ENCODE measurements around the gene TCF4. TPM values are rescaled to one million over a fixed set of nuclear protein-coding genes. Genes with fewer than 3 reads are reported as not detected.

Gene TCF4
- total RNA-seq, 6 donors from 2014 or later = 70.6 to 115 (median 92.4) TPM

- ATAC-seq (ENCODE audit: low FRiP score in 2 of 2) (no peak), DNase-seq (no peak)
- H3K36me3 ChIP-seq = no peaks in the 10 kb centered on the region
- H3K27me3 ChIP-seq = no peaks in the 10 kb centered on the region
- 91 to 94% methylated on average over 6 of the region's 6 CpGs for WGBS, 2 donors
- H3K9me3 ChIP-seq = no peaks in the 10 kb centered on the region
- no peak overlapping the region for H3K27ac ChIP-seq
- no peaks in the 10 kb centered on the region for H3K4me1 ChIP-seq
- TF ChIP-seq EP300 (IDR thresholded peaks at IDR 0.05) (no peak), POLR2AphosphoS5 (IDR thresholded peaks at IDR 0.05) (no peak), POLR2A (IDR thresholded peaks at IDR 0.05) (no peak), CTCF (IDR thresholded peaks at IDR 0.05) (no peak)
- no peak overlapping the region for H3K4me3 ChIP-seq
Observed at GRCh38 chr18:55609160-55609825, 21.3 kb upstream of the TCF4 start.

GRCh38 chr18:55608497-55608896 lies 20.5 kb upstream of the TCF4 start:
- Histone ChIP-seq H3K27me3 (no peaks in the 10 kb centered on the region), H3K4me1 (no peaks in the 10 kb centered on the region), H3K27ac (no peak overlapping the region), H3K4me3 (no peak overlapping the region), H3K36me3 (no peaks in the 10 kb centered on the region), H3K9me3 (no peaks in the 10 kb centered on the region)
- WGBS, 2 donors = 95% methylated on average over 4 of the region's 4 CpGs
- DNase-seq (no peak), ATAC-seq (ENCODE audit: low FRiP score in 2 of 2) (no peak)
- no peak for TF ChIP-seq POLR2A (IDR thresholded peaks at IDR 0.05)

- H3K9me3 ChIP-seq = no peaks in the 10 kb centered on the region
- H3K4me1 ChIP-seq = no peaks in the 10 kb centered on the region
- no peaks in the 10 kb centered on the region for H3K27me3 ChIP-seq
- no peaks in the 10 kb centered on the region for H3K36me3 ChIP-seq
- H3K27ac ChIP-seq = no peak overlapping the region
- TF ChIP-seq EP300 (IDR thresholded peaks at IDR 0.05) (no peak), POLR2AphosphoS5 (IDR thresholded peaks at IDR 0.05) (no peak), CTCF (IDR thresholded peaks at IDR 0.05) (no peak), POLR2A (IDR thresholded peaks at IDR 0.05) (no peak)
- ATAC-seq (ENCODE audit: low FRiP score in 2 of 2) (no peak), DNase-seq (no peak)
- H3K4me3 ChIP-seq = no peak overlapping the region
- 81 to 86% methylated on average over 2 of the region's 2 CpGs for whole genome bisulfite sequencing, 2 donors
Observed at GRCh38 chr18:55607773-55608172, 19.8 kb upstream of the TCF4 start.

- Histone ChIP-seq H3K27ac (no peak overlapping the region), H3K4me3 (no peak overlapping the region), H3K27me3 (no peaks in the 10 kb centered on the region), H3K4me1 (no peaks in the 10 kb centered on the region), H3K36me3 (no peaks in the 10 kb centered on the region), H3K9me3 (no peaks in the 10 kb centered on the region)
- DNase-seq = no peak
- 77 to 81% methylated on average over 7 of the region's 7 CpGs for WGBS, 2 donors
- ATAC-seq (ENCODE audit: low FRiP score in 2 of 2) = no peak
- TF ChIP-seq POLR2A (IDR thresholded peaks at IDR 0.05) = no peak
- no peak for TF ChIP-seq EP300 (IDR thresholded peaks at IDR 0.05)
- no peak for TF ChIP-seq POLR2AphosphoS5 (IDR thresholded peaks at IDR 0.05)
- TF ChIP-seq CTCF (IDR thresholded peaks at IDR 0.05) = no peak
Observed at GRCh38 chr18:55605733-55606338, 17.8 kb upstream of the TCF4 start.

GRCh38 chr18:55603775-55604174 lies 15.8 kb upstream of the TCF4 start:
- 80 to 91% methylated on average over 5 of the region's 5 CpGs for WGBS, 2 donors
- Histone ChIP-seq H3K9me3 (no peaks in the 10 kb centered on the region), H3K36me3 (no peaks in the 10 kb centered on the region), H3K4me3 (no peak overlapping the region), H3K27ac (no peak overlapping the region), H3K4me1 (no peaks in the 10 kb centered on the region), H3K27me3 (no peaks in the 10 kb centered on the region)
- no peak for TF ChIP-seq POLR2AphosphoS5 (IDR thresholded peaks at IDR 0.05)
- TF ChIP-seq POLR2A (IDR thresholded peaks at IDR 0.05) = no peak
- TF ChIP-seq EP300 (IDR thresholded peaks at IDR 0.05) = no peak
- TF ChIP-seq CTCF (IDR thresholded peaks at IDR 0.05) = no peak
- no peak for ATAC-seq (ENCODE audit: low FRiP score in 2 of 2)
- DNase-seq = no peak

Measured in upper lobe of left lung (tissue), 6 donors.